ENCODE data around the gene MAP3K2. TPM values are rescaled to one million over a fixed set of nuclear protein-coding genes. Genes with fewer than 3 reads are reported as not detected.

The MAP3K2 gene
- total RNA-seq, 1 experiment from 2014 or later: 54.6 TPM

DNA sequence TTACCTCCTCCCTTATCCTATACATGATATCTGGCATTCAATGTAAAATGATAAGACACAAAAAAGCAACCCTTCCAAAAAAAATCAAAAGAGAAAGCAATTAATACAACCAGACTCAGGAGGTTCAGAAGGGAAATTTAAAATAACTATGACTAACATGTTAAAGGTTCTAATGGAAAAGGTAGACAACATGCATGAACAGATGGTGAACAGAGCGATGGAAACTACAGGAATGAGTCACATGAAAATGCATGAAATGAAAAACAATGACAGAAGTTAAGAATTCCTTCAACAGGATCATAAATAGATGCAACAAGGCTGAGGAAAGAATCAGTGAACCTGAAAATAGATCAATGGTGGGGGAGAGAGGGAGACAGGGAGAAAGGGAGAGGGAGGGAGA lies 67.7 kb downstream of the MAP3K2 start:
- CTCF ChIA-PET: no interaction called here
- POLR2A ChIA-PET (ENCODE audit: unreplicated experiment): interaction anchor here (0.5 kb wide), 1 partner anchor 29 kb away, joined by 4 read pairs; no protein-coding TSS in a partner anchor
- intact Hi-C loops (cut with micrococcal nuclease): loop anchor here (5.0 kb wide), 1 partner anchor 93 kb away; no protein-coding TSS in a partner anchor
- DNase-seq (no peak), ATAC-seq (no peak)
- no peaks in the 10 kb centered on the region for H3K79me2 ChIP-seq (ENCODE audit: low read length)
- no peak overlapping the region for H3K9ac ChIP-seq (ENCODE audit: low read length)
- TF ChIP-seq, protein P1, sequence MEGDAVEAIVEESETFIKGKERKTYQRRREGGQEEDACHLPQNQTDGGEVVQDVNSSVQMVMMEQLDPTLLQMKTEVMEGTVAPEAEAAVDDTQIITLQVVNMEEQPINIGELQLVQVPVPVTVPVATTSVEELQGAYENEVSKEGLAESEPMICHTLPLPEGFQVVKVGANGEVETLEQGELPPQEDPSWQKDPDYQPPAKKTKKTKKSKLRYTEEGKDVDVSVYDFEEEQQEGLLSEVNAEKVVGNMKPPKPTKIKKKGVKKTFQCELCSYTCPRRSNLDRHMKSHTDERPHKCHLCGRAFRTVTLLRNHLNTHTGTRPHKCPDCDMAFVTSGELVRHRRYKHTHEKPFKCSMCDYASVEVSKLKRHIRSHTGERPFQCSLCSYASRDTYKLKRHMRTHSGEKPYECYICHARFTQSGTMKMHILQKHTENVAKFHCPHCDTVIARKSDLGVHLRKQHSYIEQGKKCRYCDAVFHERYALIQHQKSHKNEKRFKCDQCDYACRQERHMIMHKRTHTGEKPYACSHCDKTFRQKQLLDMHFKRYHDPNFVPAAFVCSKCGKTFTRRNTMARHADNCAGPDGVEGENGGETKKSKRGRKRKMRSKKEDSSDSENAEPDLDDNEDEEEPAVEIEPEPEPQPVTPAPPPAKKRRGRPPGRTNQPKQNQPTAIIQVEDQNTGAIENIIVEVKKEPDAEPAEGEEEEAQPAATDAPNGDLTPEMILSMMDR (conservative IDR thresholded peaks at IDR 0.05; ENCODE audit: low read depth, low read length): no peak
- TF ChIP-seq EZH2phosphoT487 (IDR thresholded peaks at IDR 0.05; ENCODE audit: borderline replicate concordance, low read length) (no peak), EZH2 (IDR thresholded peaks at IDR 0.05; ENCODE audit: low read length, unreplicated experiment) (no peak)
- H4K20me1 ChIP-seq (ENCODE audit: low read length): no peaks in the 10 kb centered on the region
- H3K36me3 ChIP-seq (ENCODE audit: low read depth, low read length): peaks cover 33% of the 10 kb centered on the region
- H3K9me2 ChIP-seq (replicated peaks; ENCODE audit: low read length): no peaks in the 10 kb centered on the region
- no peak overlapping the region for H2AFZ ChIP-seq (ENCODE audit: low read length)
- H3K4me3 ChIP-seq (ENCODE audit: low read length): no peak overlapping the region
- H3K4me1 ChIP-seq (ENCODE audit: insufficient read depth, low read length): peaks cover 5% of the 10 kb centered on the region
- no TSS peak for BruUV-seq (replicated peaks)
- H3K27me3 ChIP-seq (ENCODE audit: low read length): no peaks in the 10 kb centered on the region
- no peak overlapping the region for H3K4me2 ChIP-seq (ENCODE audit: low read length)
- H3K9me3 ChIP-seq (ENCODE audit: low read length): no peaks in the 10 kb centered on the region
- H3F3A ChIP-seq (ENCODE audit: low read length, unreplicated experiment): no peaks in the 10 kb centered on the region
- H3K27ac ChIP-seq (ENCODE audit: low read length): no peak overlapping the region

DNA sequence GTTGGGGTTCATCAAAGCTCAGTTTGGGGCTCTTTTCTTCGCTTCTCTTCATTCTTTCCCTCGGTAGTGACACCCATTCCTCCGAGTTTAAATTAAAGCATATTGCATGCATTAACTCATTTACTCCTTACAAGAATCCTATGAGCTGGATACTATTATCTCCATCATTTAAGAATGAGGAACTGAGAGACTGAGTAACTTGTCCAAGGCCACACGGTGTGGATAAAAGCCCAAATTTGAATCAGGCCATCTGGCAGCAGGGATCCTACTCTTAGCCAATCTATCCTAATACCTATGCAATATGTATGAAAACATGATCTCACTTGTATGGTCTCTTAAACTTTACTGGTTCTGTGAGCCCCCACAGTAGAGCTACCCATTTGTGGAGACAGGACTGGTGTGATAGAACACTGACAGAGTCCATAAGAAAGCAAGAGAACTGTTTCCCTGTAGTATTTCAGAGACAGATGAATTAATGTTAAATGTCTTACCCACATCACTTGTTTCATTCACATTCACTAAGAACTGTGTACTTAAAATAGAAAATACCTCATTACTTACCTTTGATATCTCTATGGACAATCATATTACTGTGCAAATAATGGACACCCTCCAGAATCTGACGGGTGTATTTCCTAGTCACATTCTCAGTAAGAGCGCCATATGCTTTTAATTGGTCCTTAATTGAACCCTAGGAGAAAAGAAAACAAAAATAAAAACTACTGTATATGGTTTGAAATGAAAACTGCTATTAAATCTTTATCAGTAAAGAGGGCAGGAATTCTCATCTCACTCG lies 73.4 kb downstream of the MAP3K2 start:
- POLR2A ChIA-PET (ENCODE audit: unreplicated experiment): no interaction called here
- Histone ChIP-seq H3K9me3 (ENCODE audit: low read length) (no peaks in the 10 kb centered on the region), H3K27ac (ENCODE audit: low read length) (peak overlapping the region; percentile 40), H4K20me1 (ENCODE audit: low read length) (no peaks in the 10 kb centered on the region), H3K27me3 (ENCODE audit: low read length) (no peaks in the 10 kb centered on the region), H3K9ac (ENCODE audit: low read length) (no peak overlapping the region), H3F3A (ENCODE audit: low read length, unreplicated experiment) (no peaks in the 10 kb centered on the region), H3K4me2 (ENCODE audit: low read length) (no peak overlapping the region), H3K36me3 (ENCODE audit: low read depth, low read length) (peaks cover 43% of the 10 kb centered on the region), H3K9me2 (replicated peaks; ENCODE audit: low read length) (no peaks in the 10 kb centered on the region), H2AFZ (ENCODE audit: low read length) (no peak overlapping the region), H3K4me3 (ENCODE audit: low read length) (no peak overlapping the region), H3K79me2 (ENCODE audit: low read length) (no peaks in the 10 kb centered on the region), H3K4me1 (ENCODE audit: insufficient read depth, low read length) (peaks cover 8% of the 10 kb centered on the region)
- TF ChIP-seq EZH2 (IDR thresholded peaks at IDR 0.05; ENCODE audit: low read length, unreplicated experiment) (no peak), EZH2phosphoT487 (IDR thresholded peaks at IDR 0.05; ENCODE audit: borderline replicate concordance, low read length) (no peak)
- TF ChIP-seq, protein P1 (conservative IDR thresholded peaks at IDR 0.05; ENCODE audit: low read depth, low read length): no peak
- CTCF ChIA-PET: no interaction called here
- DNase-seq (no peak), ATAC-seq (no peak)
- intact Hi-C loops (cut with micrococcal nuclease): no loop called here
- no TSS peak for BruUV-seq (replicated peaks)

GRCh38 chr2:127313406-127313805 lies 74.4 kb downstream of the MAP3K2 start:
- Histone ChIP-seq H3K4me2 (ENCODE audit: low read length) (no peak overlapping the region), H3K4me3 (ENCODE audit: low read length) (no peak overlapping the region), H3K27ac (ENCODE audit: low read length) (peak overlapping the region; percentile 74), H3K79me2 (ENCODE audit: low read length) (no peaks in the 10 kb centered on the region), H2AFZ (ENCODE audit: low read length) (no peak overlapping the region), H4K20me1 (ENCODE audit: low read length) (no peaks in the 10 kb centered on the region), H3K9ac (ENCODE audit: low read length) (no peak overlapping the region), H3K9me2 (replicated peaks; ENCODE audit: low read length) (no peaks in the 10 kb centered on the region), H3K36me3 (ENCODE audit: low read depth, low read length) (peaks cover 38% of the 10 kb centered on the region), H3F3A (ENCODE audit: low read length, unreplicated experiment) (no peaks in the 10 kb centered on the region), H3K4me1 (ENCODE audit: insufficient read depth, low read length) (peaks cover 8% of the 10 kb centered on the region), H3K27me3 (ENCODE audit: low read length) (no peaks in the 10 kb centered on the region), H3K9me3 (ENCODE audit: low read length) (no peaks in the 10 kb centered on the region)
- ChIA-PET POLR2A (ENCODE audit: unreplicated experiment) (no interaction called here), CTCF (no interaction called here)
- DNase-seq (peak; percentile 47), ATAC-seq (peak; percentile 94)
- TF ChIP-seq EZH2 (IDR thresholded peaks at IDR 0.05; ENCODE audit: low read length, unreplicated experiment) (no peak), EZH2phosphoT487 (IDR thresholded peaks at IDR 0.05; ENCODE audit: borderline replicate concordance, low read length) (no peak)
- TF ChIP-seq, protein P1 (conservative IDR thresholded peaks at IDR 0.05; ENCODE audit: low read depth, low read length): no peak
- intact Hi-C loops (cut with micrococcal nuclease): no loop called here
- no TSS peak for BruUV-seq (replicated peaks)

Measured in PC-3 (cell line).